Fibroblast of the aortic adventitia (primary cell): ENCODE measurements around the gene UBXN2A. TPM values are rescaled to one million over a fixed set of nuclear protein-coding genes. Genes with fewer than 3 reads are reported as not detected.

Source experiments
- DNase-seq: peaks from one replicate; pipeline ENCODE4 v3.0.0-alpha.2; 2010; ENCODE audit warnings: low read depth
- H3K4me3 ChIP-seq: 2 replicates; pipeline ENCODE4 v1.5.1; 2011; ENCODE audit warnings: low read depth, mild to moderate bottlenecking, control low read depth, low read length, moderate library complexity
- CTCF ChIP-seq: IDR thresholded peaks from 2 replicates; pipeline ENCODE4 v1.5.1; 2011; ENCODE audit warnings: mild to moderate bottlenecking, low read length, control low read depth, inconsistent platforms; ENCODE audit not compliant: insufficient read depth
- total RNA-seq: library from RNA; depleted of rRNA; stranded (reverse); fragments of >200 nt; gene quantifications from 2 replicates; pipeline ENCODE4 v1.2.3, GENCODE V29; 2012; ENCODE audit warnings: low replicate concordance

UBXN2A gene
- total RNA-seq, 1 donor: 14.2 TPM

GRCh38 chr2:23904692-23905091, 35.6 kb upstream of the UBXN2A start:
- no peak for TF ChIP-seq CTCF
- DNase-seq: peak; percentile 59
- H3K4me3 ChIP-seq: no peak overlapping the region

GRCh38 chr2:23905155-23905554, 35.1 kb upstream of the UBXN2A start:
- TF ChIP-seq CTCF: no peak
- no peak overlapping the region for H3K4me3 ChIP-seq
- DNase-seq: peak; percentile 4

- H3K4me3 ChIP-seq: no peak overlapping the region
- DNase-seq: no peak
- no peak for TF ChIP-seq CTCF
Measured at GRCh38 chr2:23912054-23912453, 28.2 kb upstream of the UBXN2A start.

GRCh38 chr2:23915327-23915726, 24.9 kb upstream of the UBXN2A start:
- DNase-seq: no peak
- TF ChIP-seq CTCF: no peak
- H3K4me3 ChIP-seq: no peak overlapping the region

GRCh38 chr2:23916727-23917405, 23.4 kb upstream of the UBXN2A start:
- no peak for TF ChIP-seq CTCF
- no peak overlapping the region for H3K4me3 ChIP-seq
- peak; percentile 18 for DNase-seq

GRCh38 chr2:23918837-23919489, 21.3 kb upstream of the UBXN2A start:
- no peak overlapping the region for H3K4me3 ChIP-seq
- TF ChIP-seq CTCF: no peak
- DNase-seq: no peak
